Measurements from ENCODE around the gene CCAR1.
"Not testable (repeated sequence)": the region's sequence is repeated elsewhere in the genome, so short reads cannot be mapped to it uniquely, and the experiment has no call there.

CCAR1 gene

DNA sequence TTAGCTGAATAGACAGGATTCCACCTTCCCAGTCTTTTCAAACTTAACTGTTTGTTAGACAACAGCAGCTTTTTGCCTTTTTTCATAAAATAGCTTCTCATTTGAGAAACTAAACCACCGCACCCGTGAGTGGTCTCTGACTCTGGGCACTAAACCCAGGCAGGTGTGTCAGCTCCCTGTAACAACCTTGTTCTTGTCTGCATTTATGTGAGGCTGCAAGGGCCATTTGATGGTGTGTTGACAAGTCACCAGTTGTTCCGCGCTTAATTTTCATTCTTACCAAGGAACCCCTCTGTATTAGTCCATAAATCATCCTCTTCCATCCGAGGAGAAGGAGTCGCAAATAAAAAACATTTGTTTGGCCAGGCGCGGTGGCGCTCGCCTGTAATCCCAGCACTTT lies 107.8 kb downstream of the CCAR1 start:
- DNase-seq (ENCODE audit: low read depth in 2 of 2): no peak

DNA sequence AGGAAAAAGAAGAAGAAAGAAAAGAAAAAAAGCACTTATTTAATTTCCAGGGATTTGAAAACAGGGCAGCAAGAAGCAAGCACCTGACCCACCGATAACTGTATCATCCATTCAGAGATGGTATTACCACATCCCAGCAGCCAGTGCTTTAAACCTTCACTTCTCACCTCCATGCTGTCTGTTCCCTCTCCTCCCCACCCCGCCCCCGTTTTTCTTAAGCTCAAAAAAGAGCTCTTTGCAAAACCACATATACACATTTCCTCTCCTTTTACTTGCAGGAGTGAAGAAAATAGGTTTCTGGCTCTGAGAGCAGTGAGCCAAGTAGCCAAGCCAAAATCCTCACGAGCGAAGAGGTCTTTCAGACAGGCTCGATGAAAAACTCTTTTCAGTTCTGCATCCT lies 108.5 kb downstream of the CCAR1 start:
- DNase-seq (ENCODE audit: low read depth in 2 of 2): no peak

DNA sequence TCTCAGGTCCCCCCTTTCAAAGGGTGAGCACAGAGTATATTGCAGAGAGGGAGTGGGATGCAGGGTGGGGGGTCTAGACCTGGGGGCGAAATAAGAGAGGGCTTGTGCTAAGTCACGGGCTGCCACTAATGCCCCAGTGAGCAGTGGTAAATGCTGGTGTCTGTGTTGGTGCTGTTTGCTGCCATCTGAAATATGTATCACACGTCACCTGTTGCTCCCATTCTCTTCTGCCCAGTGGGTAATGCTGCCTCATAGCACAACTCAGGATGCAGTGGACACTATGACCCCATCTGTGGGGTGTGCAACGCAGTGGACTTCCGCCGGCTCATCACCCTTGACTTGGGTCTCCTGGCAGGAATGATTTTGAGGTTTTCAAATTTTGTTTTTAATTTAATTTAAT lies 108.9 kb downstream of the CCAR1 start:
- DNase-seq (ENCODE audit: low read depth in 2 of 2): no peak

DNA sequence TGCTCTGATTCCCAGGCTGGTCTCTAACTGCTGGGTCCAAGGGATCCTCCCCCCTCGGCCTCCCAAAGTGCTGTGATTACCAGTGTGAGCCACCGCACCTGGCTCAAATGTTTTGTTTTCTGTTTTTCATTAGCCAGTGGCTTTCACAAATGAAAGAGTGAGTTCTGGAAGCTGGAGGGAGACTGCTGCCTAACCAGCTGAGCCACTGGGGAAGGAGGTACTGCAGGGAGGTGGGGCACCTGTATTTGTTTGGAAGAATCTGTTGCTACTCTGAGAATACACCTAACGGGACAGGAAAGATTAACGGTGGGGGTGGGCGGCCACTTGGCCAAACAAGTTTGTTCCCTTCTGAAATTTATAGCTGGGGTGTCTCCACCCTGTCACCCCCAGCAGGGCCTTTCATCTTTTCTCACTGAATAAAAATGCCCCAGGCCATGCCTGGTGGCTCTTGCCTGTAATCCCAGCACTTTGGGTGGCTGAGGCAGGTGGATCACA lies 111.0 kb downstream of the CCAR1 start:
- DNase-seq (ENCODE audit: low read depth in 2 of 2): no peak

DNA sequence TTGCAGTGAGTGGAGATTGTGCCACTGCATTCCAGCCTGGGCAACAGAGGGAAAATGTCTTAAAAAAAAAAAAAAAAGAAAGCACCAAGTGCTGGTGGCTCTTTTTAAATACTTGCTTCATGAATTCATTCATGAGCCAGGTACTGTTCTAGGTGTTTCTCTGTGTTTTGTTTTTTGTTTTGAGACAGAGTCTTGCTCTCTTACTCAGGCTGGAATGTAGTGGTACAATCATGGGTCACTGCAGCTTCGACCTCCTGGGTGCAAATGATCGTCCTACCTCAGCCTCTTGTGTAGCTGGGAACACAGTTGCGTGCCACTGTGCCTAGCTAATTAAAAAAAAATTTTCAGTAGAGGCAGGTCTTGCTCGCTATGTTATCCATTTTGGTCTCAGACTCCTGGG lies 111.6 kb downstream of the CCAR1 start:
- no peak for DNase-seq (ENCODE audit: low read depth in 2 of 2)

DNA sequence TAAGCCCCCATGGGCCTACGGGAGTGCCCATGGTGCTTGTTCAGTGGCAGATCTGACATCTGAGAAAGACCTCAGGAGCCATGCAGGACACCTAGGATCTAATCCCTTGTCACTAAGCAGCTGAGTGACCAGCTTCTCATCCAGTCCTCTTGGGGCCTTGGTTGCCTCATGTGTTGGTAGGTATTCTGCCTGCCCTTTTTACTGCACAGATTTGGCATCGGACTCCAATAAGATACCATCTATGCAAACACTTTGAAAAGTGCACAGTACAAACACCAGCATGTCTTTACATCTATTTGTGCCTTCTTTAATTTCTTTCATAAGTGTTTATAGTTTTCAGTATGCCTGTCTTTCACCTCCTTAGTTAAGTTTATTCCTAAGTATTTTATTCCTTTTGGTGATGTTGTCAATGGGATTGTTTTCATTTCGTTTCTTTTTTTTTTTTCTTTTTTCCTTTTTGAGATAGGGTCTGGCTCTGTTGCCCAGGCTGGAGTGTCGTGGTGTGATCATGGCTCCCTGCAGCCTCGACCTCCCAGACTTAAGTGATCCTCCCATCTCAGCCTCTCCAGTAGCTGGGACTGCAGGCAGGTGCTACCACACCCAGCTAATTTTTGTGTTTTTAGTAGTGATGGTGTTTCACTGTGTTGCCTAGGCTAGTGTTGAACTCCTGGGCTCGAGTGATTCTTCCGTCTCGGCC lies 116.7 kb downstream of the CCAR1 start:
- no peak for DNase-seq (ENCODE audit: low read depth in 2 of 2)

DNA sequence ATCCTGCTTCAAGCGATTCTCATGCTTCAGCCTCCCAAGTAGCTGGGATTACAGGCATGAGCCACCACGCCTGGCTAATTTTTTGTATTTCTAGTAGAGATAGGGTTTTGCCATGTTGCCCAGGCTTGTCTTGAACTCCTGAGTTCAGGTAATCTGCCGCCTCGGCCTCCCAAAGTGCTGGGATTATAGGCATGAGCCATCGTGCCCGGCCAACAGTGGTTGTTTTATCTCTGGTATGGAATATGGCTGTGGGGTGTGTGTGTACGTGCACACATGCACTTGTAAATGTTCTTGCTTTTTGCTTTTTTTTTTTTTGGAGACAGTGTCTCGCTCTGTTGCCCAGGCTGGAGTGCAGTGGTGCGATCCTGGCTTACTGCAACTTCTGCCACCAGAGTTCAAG lies 119.6 kb downstream of the CCAR1 start:
- DNase-seq (ENCODE audit: low read depth in 2 of 2): not testable (repeated sequence)
